ENCODE measurements around the gene HMG20A. TPM values are rescaled to one million over a fixed set of nuclear protein-coding genes. Genes with fewer than 3 reads are reported as not detected.

Gene HMG20A
- total and polyA plus RNA-seq, 8 donors: 7.8 to 20.5 (median 12.9) TPM

GRCh38 chr15:77376770-77377169 lies 43.9 kb upstream of the HMG20A start:
- no peak for ATAC-seq
- Histone ChIP-seq H3K36me3 (no peaks in the 10 kb centered on the region), H3K27me3 (no peaks in the 10 kb centered on the region), H3K4me3 (no peak overlapping the region), H3K4me1 (no peaks in the 10 kb centered on the region), H3K27ac (no peak overlapping the region), H3K9me3 (no peaks in the 10 kb centered on the region)
- intact Hi-C loops (cut with DNase I): no loop called here
- 96 to 97% methylated on average over 1 of the region's 1 CpG for WGBS, 2 donors
- TF ChIP-seq, protein P1, sequence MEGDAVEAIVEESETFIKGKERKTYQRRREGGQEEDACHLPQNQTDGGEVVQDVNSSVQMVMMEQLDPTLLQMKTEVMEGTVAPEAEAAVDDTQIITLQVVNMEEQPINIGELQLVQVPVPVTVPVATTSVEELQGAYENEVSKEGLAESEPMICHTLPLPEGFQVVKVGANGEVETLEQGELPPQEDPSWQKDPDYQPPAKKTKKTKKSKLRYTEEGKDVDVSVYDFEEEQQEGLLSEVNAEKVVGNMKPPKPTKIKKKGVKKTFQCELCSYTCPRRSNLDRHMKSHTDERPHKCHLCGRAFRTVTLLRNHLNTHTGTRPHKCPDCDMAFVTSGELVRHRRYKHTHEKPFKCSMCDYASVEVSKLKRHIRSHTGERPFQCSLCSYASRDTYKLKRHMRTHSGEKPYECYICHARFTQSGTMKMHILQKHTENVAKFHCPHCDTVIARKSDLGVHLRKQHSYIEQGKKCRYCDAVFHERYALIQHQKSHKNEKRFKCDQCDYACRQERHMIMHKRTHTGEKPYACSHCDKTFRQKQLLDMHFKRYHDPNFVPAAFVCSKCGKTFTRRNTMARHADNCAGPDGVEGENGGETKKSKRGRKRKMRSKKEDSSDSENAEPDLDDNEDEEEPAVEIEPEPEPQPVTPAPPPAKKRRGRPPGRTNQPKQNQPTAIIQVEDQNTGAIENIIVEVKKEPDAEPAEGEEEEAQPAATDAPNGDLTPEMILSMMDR (IDR thresholded peaks at IDR 0.05): no peak
- DNase-seq: no peak
- FAIRE-seq: no peak

DNA sequence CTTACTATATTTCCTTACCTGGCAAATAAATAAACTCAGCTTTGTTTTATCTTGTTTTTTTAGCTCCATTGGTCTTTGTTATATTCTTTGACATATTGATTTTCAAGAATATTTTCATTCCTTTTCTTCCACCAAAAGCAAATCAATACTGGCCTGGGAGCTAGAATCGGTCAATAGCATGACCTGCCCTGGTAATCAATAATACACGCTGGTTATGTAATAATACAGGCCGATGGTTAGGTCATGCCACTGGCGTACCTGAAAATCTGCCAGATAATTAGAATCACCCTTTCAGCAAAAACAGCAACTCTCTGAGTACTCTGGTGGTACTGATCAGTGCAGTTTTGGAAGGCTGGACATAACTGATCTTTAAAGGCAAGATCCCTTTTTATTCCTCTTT lies 40.7 kb upstream of the HMG20A start:
- intact Hi-C loops (cut with DNase I): no loop called here
- Histone ChIP-seq H3K4me3 (no peak overlapping the region), H3K27me3 (no peaks in the 10 kb centered on the region), H3K36me3 (no peaks in the 10 kb centered on the region), H3K27ac (no peak overlapping the region), H3K4me1 (no peaks in the 10 kb centered on the region), H3K9me3 (no peaks in the 10 kb centered on the region)
- ATAC-seq: peak in 1 of 4 donors; percentile 28
- DNase-seq: no peak
- no peak for FAIRE-seq
- 28 to 33% methylated on average over 4 of the region's 4 CpGs for WGBS, 2 donors
- TF ChIP-seq, protein P1 (IDR thresholded peaks at IDR 0.05): no peak

DNA sequence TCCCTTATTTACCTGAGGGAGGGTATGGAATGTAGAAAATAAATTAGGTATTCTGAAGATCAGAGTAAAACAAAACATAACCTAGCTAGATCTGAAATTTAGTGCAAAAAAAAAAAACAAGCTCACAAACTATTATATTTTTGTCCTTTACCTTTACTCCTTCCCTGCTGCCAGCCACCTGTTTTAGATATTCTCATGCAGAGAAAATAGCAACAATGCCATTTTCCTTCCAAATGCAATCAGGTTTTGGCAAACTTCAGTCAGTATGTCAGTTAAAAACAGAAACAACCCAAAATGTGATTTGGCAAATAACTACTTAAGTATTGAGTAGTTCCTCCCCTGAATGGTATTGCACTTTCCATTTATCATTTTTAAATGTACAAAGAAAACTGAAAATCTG lies 36.6 kb upstream of the HMG20A start:
- DNase-seq (no peak), ATAC-seq (no peak), FAIRE-seq (no peak)
- Histone ChIP-seq H3K27ac (no peak overlapping the region), H3K36me3 (no peaks in the 10 kb centered on the region), H3K4me3 (no peak overlapping the region), H3K4me1 (no peaks in the 10 kb centered on the region), H3K27me3 (no peaks in the 10 kb centered on the region), H3K9me3 (no peaks in the 10 kb centered on the region)
- intact Hi-C loops (cut with DNase I): no loop called here
- TF ChIP-seq, protein P1 (IDR thresholded peaks at IDR 0.05): no peak

DNA sequence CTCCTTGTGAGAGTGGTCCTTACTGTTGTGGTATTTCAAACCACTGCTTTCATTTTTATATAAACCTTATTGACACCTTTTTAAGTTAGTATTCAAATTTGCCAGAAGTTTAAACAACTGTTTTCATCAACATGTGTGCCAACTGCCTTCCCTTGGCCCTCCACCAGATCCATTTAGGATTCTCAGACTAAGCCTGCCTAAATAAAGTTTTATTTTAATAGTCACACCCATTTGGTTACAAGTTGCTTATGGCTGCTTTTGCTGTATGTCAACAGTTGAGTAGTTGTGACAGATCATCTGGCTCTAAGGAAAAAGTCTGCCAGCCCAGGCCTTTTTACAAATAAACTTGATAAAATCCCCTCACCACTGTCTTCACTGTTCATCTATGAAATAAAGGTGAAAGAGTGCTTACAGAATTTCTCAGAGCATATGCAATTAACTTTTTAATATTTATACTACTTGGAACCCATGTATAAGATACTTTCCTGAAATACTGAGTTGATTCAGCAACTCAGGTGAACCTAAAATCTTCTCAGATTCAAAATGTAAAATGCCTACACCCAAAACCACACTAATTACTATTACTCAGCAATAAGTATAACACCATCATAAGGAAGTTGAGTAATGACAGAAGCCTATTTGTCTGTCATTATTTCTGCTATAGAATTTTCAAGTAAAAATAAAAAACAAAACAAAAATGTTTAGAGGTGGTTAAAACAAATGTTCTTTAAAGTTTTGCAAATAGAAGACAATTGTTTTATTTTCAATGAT lies 35.9 kb upstream of the HMG20A start:
- H3K36me3 ChIP-seq: no peaks in the 10 kb centered on the region
- no peak overlapping the region for H3K4me3 ChIP-seq
- no peak for DNase-seq
- TF ChIP-seq, protein P1 (IDR thresholded peaks at IDR 0.05): no peak
- H3K27ac ChIP-seq: no peak overlapping the region
- no peaks in the 10 kb centered on the region for H3K27me3 ChIP-seq
- intact Hi-C loops (cut with DNase I): no loop called here
- H3K9me3 ChIP-seq: no peaks in the 10 kb centered on the region
- no peaks in the 10 kb centered on the region for H3K4me1 ChIP-seq
- FAIRE-seq: no peak
- no peak for ATAC-seq

DNA sequence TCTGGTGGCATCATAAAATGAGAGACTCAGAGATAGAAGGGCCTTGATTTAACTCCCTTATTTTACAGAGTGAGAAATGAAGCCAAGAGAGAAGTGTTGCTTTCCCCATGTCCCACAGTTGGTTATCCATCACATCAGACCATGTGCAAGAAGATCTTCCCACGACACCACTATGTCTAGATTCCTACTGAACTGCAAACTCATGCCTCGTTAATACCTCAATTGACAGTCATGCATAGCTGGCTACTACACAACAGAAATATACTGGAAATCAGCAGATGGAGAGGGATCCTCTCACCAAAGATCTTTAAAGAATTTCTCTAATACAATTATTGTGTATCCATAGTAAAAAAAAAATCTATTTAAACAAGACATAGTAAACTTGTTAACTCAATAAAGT lies 34.1 kb upstream of the HMG20A start:
- TF ChIP-seq, protein P1 (IDR thresholded peaks at IDR 0.05): no peak
- no peaks in the 10 kb centered on the region for H3K27me3 ChIP-seq
- DNase-seq (no peak), ATAC-seq (no peak), FAIRE-seq (no peak)
- no peaks in the 10 kb centered on the region for H3K9me3 ChIP-seq
- peaks cover 0 to 5% (median 0%) of the 10 kb centered on the region in 3 donors for H3K4me1 ChIP-seq
- no peaks in the 10 kb centered on the region for H3K36me3 ChIP-seq
- H3K27ac ChIP-seq: no peak overlapping the region
- no peak overlapping the region for H3K4me3 ChIP-seq
- 92 to 98% methylated on average over 2 of the region's 2 CpGs for WGBS, 2 donors
- intact Hi-C loops (cut with DNase I): no loop called here
